Activated B cell treated with CpG ODN at 0.5 μM for 24 hours (primary cell): ENCODE data around the gene SVEP1. TPM values are rescaled to one million over a fixed set of nuclear protein-coding genes. Genes with fewer than 3 reads are reported as not detected.

Experiments used
- ATAC-seq: fragments of 200-7000 bp; cut with Tn5 transposase; one replicate; pipeline ENCODE4 v1.10.0; 2021; ENCODE audit warnings: low read depth, mild to moderate bottlenecking, moderate library complexity
- CTCF ChIA-PET: fragments of 350-600 bp; sonication (Branson Sonifier 250); formaldehyde crosslinking; loops from one replicate; lab custom pipeline; 2021; ENCODE audit warnings: antibody characterized with exemption; lab: Charles Lee
- POLR2A ChIA-PET: fragments of 350-600 bp; sonication (Branson Sonifier 250); formaldehyde crosslinking; loops from one replicate; lab custom pipeline; 2021; ENCODE audit warnings: antibody characterized with exemption; lab: Charles Lee
- DNase-seq: peaks from one replicate; pipeline ENCODE4 v3.0.0; 2022
- H3K27ac Mint-ChIP-seq: one replicate; pipeline ENCODE4 v1.8.0; 2020; ENCODE audit warnings: mixed read lengths
- H3K27me3 Mint-ChIP-seq: one replicate; pipeline ENCODE4 v1.8.0; 2021; ENCODE audit warnings: mixed read lengths
- H3K36me3 Mint-ChIP-seq: one replicate; pipeline ENCODE4 v1.8.0; 2021; ENCODE audit warnings: low read depth, mixed read lengths
- H3K4me1 Mint-ChIP-seq: one replicate; pipeline ENCODE4 v1.8.0; 2021; ENCODE audit warnings: mixed read lengths
- H3K4me3 Mint-ChIP-seq: one replicate; pipeline ENCODE4 v1.8.0; 2020; ENCODE audit warnings: mild to moderate bottlenecking, mixed read lengths
- H3K9me3 Mint-ChIP-seq: one replicate; pipeline ENCODE4 v1.8.0; 2020; ENCODE audit warnings: mixed read lengths
- intact Hi-C: fragments of 100-400 bp; cut with micrococcal nuclease; formaldehyde crosslinking; loops from one replicate; pipeline ENCODE4 v1.15.1; 2024
- total RNA-seq: library from RNA; stranded (reverse); gene quantifications from 2 replicates; pipeline ENCODE4 v1.2.3, GENCODE V29; 2022
- TF ChIP-seq, protein P1 (sequence below): fragments of 200-600 bp; IDR thresholded peaks from one replicate; pipeline ENCODE4 v1.8.0; 2022; ENCODE audit warnings: antibody characterized with exemption, mild to moderate bottlenecking

The SVEP1 gene
- total RNA-seq, 1 donor from 2014 or later = not detected

DNA sequence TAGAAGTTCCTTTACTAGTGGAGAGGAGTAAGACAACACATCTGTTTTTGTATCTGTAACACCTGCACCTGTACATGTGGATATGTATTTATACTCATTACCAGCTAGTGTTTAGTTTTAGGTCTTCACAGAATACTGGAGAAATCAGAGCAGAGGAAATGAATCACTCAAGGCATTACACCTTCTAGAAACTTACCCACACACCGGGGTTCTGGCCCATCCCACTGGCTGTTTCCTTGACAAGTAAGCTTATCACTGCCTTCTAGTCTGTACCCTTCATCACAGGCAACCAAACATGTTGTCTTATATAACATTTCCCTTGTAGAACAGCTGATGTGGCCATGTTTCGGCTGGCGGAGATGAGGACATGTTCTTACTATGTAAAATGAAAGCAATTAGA, 76.7 kb downstream of the SVEP1 start:
- Mint-ChIP-seq H3K36me3 (no peaks in the 10 kb centered on the region), H3K4me1 (no peaks in the 10 kb centered on the region), H3K27ac (no peak overlapping the region), H3K9me3 (no peaks in the 10 kb centered on the region), H3K27me3 (peaks cover 2% of the 10 kb centered on the region), H3K4me3 (no peak overlapping the region)
- ChIA-PET CTCF (no interaction called here), POLR2A (no interaction called here)
- no peak for DNase-seq
- intact Hi-C loops = no loop called here
- ATAC-seq = no peak
- TF ChIP-seq, protein P1, sequence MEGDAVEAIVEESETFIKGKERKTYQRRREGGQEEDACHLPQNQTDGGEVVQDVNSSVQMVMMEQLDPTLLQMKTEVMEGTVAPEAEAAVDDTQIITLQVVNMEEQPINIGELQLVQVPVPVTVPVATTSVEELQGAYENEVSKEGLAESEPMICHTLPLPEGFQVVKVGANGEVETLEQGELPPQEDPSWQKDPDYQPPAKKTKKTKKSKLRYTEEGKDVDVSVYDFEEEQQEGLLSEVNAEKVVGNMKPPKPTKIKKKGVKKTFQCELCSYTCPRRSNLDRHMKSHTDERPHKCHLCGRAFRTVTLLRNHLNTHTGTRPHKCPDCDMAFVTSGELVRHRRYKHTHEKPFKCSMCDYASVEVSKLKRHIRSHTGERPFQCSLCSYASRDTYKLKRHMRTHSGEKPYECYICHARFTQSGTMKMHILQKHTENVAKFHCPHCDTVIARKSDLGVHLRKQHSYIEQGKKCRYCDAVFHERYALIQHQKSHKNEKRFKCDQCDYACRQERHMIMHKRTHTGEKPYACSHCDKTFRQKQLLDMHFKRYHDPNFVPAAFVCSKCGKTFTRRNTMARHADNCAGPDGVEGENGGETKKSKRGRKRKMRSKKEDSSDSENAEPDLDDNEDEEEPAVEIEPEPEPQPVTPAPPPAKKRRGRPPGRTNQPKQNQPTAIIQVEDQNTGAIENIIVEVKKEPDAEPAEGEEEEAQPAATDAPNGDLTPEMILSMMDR = no peak

DNA sequence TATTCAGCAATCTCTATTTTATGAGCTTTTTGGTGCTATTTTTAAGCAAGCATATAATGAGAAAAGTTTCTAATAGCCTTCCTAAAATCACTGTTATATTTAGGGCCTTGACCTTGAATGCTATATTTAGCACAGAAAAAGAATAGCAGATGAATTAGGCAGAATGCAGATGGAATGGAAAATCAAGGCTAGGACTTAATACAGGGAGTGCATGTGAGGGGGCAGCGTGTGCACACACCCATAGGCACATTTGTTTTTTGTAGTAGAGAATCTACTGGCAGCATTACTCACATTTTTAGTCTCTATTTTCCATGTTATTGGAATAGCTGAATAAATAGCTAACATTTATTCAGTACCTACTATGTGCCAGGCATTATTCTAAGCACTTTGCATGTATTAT, 79.9 kb downstream of the SVEP1 start:
- Mint-ChIP-seq H3K4me3 (no peak overlapping the region), H3K27me3 (peaks cover 2% of the 10 kb centered on the region), H3K4me1 (no peaks in the 10 kb centered on the region), H3K36me3 (no peaks in the 10 kb centered on the region), H3K9me3 (no peaks in the 10 kb centered on the region), H3K27ac (no peak overlapping the region)
- CTCF ChIA-PET = no interaction called here
- POLR2A ChIA-PET = no interaction called here
- intact Hi-C loops = no loop called here
- DNase-seq (no peak), ATAC-seq (no peak)
- TF ChIP-seq, protein P1 = no peak

DNA sequence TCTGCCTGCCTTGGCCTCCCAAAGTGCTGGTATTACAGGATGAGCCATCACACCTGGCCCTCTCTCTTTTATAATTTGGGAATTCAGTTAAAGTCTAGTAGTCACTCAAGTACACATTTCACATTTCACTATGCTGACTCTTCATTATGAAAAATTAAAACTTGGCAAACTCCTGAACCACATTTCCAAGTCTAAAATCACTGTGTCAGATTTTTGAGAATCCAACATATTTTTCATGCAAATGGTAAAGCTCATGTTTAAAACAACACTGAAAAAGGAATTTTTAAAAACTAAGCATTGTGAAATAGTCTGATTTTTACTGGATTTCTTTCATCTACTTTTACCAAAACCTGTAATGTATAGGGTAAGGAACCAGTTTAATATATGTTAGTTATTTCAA, 92.3 kb downstream of the SVEP1 start:
- POLR2A ChIA-PET = no interaction called here
- intact Hi-C loops = no loop called here
- no peak for ATAC-seq

DNA sequence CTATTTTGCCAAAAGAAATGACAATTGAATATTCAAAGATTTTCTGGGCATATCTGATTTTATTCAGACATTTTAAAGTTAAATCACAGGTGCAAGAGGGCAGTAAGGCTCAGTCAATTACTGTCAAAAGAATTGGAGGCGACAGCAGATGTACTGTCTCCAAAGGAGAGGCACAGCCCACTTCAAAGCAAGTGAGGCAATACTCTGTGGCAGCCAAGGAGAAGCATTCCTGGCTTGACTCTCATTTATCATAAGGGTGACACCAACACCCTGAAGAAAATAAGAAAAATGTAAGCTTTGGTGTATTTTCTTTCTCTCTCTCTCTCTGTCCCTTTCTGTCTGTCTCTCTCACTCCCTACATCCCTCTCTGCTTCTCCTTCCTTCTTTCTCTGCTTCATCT, 93.3 kb downstream of the SVEP1 start:
- H3K4me3 Mint-ChIP-seq = no peak overlapping the region
- no peaks in the 10 kb centered on the region for H3K4me1 Mint-ChIP-seq
- DNase-seq (no peak), ATAC-seq (no peak)
- no peaks in the 10 kb centered on the region for H3K9me3 Mint-ChIP-seq
- no peak overlapping the region for H3K27ac Mint-ChIP-seq
- H3K36me3 Mint-ChIP-seq = no peaks in the 10 kb centered on the region
- TF ChIP-seq, protein P1 = no peak
- no peaks in the 10 kb centered on the region for H3K27me3 Mint-ChIP-seq
- ChIA-PET POLR2A (no interaction called here), CTCF (no interaction called here)
- intact Hi-C loops = no loop called here

More for the DNA sequence above, 92.3 kb downstream of the SVEP1 start:
- TF ChIP-seq, protein P1 = no peak
- Mint-ChIP-seq H3K27me3 (no peaks in the 10 kb centered on the region), H3K27ac (no peak overlapping the region), H3K4me1 (no peaks in the 10 kb centered on the region), H3K9me3 (no peaks in the 10 kb centered on the region), H3K4me3 (no peak overlapping the region), H3K36me3 (no peaks in the 10 kb centered on the region)
- no peak for DNase-seq
- CTCF ChIA-PET = no interaction called here

DNA sequence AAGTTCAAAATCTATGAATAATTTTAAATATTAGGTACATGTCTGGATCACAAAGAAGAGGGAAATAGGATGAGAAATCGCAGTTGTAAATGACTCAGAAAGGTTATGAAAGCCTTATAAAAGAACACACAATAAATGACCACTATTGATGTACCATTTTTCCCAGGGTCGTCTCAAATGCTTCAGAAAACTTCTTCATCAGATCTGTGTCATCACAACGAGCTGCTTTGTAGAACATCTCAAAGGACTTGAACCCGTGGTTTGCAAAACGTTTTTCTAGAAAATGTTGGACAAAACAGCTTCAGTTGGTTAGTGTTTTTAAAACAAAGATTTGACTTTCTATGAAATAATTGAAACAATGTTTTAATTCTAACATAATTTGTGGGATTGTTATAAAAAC, 100.1 kb downstream of the SVEP1 start:
- no peaks in the 10 kb centered on the region for H3K4me1 Mint-ChIP-seq
- H3K36me3 Mint-ChIP-seq = no peaks in the 10 kb centered on the region
- no peak overlapping the region for H3K27ac Mint-ChIP-seq
- H3K4me3 Mint-ChIP-seq = no peak overlapping the region
- POLR2A ChIA-PET = no interaction called here
- no peaks in the 10 kb centered on the region for H3K27me3 Mint-ChIP-seq
- ATAC-seq (no peak), DNase-seq (no peak)
- intact Hi-C loops = no loop called here
- TF ChIP-seq, protein P1 = no peak
- CTCF ChIA-PET = no interaction called here
- no peaks in the 10 kb centered on the region for H3K9me3 Mint-ChIP-seq
